Measurements from ENCODE around the gene LIPH. TPM values are rescaled to one million over a fixed set of nuclear protein-coding genes. Genes with fewer than 3 reads are reported as not detected.
"Not testable (repeated sequence)": the region's sequence is repeated elsewhere in the genome, so short reads cannot be mapped to it uniquely, and the experiment has no call there.

Gene LIPH
- total and polyA plus RNA-seq, 10 donors, result 0.03 to 3.1 (median 1.1) TPM

DNA sequence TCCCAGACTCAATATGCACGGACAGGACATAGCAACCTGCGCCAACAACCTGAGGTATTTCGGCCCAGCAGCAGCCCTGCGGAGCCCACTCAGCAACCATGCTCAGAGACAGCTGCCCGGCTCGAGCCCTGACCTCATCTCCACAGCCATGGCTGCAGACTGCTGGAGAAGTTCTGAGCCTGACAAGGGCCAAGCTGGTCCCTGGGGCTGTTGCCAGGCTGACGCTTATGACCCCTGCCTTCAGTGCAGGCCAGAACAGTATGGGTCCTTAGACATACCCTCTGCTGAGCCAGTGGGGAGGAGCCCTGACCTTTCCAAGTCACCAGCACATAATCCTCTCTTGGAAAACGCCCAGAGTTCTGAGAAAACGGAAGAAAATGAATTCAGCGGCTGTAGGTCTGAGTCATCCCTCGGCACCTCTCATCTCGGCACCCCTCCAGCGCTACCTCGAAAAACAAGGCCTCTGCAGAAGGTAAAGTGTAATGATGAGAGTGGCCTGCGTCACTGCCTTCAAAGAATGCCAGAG, 79.0 kb downstream of the LIPH start:
- no peaks in the 10 kb centered on the region for H3K9me3 ChIP-seq
- peaks cover 0 to 6% (median 0%) of the 10 kb centered on the region in 6 donors for H3K4me1 ChIP-seq
- H3K27me3 ChIP-seq (replicated peaks in 1 of 7), result no peaks in the 10 kb centered on the region
- no peak for DNase-seq
- H3K4me3 ChIP-seq, result no peak overlapping the region
- peaks cover 0 to 34% (median 9%) of the 10 kb centered on the region in 6 donors for H3K36me3 ChIP-seq
- H3K27ac ChIP-seq, result no peak overlapping the region
- TF ChIP-seq POLR2AphosphoS5 (IDR thresholded peaks at IDR 0.05) (no peak), POLR2A (IDR thresholded peaks at IDR 0.05) (no peak)
- TF ChIP-seq, protein P1, sequence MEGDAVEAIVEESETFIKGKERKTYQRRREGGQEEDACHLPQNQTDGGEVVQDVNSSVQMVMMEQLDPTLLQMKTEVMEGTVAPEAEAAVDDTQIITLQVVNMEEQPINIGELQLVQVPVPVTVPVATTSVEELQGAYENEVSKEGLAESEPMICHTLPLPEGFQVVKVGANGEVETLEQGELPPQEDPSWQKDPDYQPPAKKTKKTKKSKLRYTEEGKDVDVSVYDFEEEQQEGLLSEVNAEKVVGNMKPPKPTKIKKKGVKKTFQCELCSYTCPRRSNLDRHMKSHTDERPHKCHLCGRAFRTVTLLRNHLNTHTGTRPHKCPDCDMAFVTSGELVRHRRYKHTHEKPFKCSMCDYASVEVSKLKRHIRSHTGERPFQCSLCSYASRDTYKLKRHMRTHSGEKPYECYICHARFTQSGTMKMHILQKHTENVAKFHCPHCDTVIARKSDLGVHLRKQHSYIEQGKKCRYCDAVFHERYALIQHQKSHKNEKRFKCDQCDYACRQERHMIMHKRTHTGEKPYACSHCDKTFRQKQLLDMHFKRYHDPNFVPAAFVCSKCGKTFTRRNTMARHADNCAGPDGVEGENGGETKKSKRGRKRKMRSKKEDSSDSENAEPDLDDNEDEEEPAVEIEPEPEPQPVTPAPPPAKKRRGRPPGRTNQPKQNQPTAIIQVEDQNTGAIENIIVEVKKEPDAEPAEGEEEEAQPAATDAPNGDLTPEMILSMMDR (IDR thresholded peaks at IDR 0.05 in 8 of 11, conservative IDR thresholded peaks at IDR 0.05 in 3 of 11), result no peak
- intact Hi-C loops (cut with DNase I; ENCODE audit: low total_unique reads), result no loop called here
- 93 to 98% (median 95%) methylated on average over 12 to 15 of the region's 15 CpGs for WGBS, 5 donors

DNA sequence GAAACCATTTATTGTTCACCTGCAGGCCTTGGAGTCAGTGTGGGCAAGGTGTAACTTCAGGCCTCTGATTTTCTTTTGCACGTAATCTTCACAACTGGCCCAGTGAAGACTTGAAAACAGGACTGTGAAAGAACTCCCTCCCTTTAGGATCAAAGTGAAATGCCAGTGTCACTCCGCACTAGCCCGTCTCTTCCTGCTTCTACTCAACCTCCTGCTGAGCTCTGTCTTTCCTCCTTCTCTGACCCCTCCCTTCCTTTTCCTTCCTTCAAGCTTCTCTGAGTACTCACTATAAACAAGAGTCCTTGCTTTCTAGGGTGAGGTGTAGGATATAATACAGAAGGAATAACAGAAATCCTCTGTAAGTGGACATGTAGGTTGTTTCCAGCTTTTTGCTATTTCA, 82.1 kb downstream of the LIPH start:
- no peak overlapping the region for H3K27ac ChIP-seq
- peaks cover 0 to 6% (median 0%) of the 10 kb centered on the region in 6 donors for H3K4me1 ChIP-seq
- no peaks in the 10 kb centered on the region for H3K9me3 ChIP-seq
- no peaks in the 10 kb centered on the region for H3K27me3 ChIP-seq (replicated peaks in 1 of 7)
- 75 to 89% (median 81%) methylated on average over 3 of the region's 3 CpGs for WGBS, 5 donors
- intact Hi-C loops (cut with DNase I; ENCODE audit: low total_unique reads), result no loop called here
- DNase-seq, result no peak
- no peak overlapping the region for H3K4me3 ChIP-seq
- peaks cover 0 to 29% (median 9%) of the 10 kb centered on the region in 6 donors for H3K36me3 ChIP-seq
- TF ChIP-seq POLR2AphosphoS5 (IDR thresholded peaks at IDR 0.05) (no peak), POLR2A (IDR thresholded peaks at IDR 0.05) (no peak)
- TF ChIP-seq, protein P1 (IDR thresholded peaks at IDR 0.05 in 8 of 11, conservative IDR thresholded peaks at IDR 0.05 in 3 of 11), result no peak

DNA sequence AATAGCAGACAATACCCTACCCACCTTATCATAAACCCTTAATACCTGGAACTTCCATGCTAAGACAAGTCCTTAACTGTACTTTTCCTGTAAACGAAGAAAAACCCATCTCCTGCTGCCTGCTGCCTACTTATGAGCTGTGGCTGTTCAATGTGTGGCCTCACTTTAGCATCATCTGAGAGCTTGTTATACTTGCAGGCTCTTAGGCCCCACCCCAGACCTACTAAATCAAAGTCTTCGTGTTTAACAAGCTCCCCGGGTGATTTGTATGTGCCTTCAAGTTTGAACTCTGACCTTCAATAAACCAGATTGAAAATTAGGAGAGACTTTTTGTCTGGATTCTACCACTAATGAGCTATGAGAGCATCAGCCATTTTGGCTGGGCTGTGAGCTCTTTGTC, 82.8 kb downstream of the LIPH start:
- Histone ChIP-seq H3K9me3 (no peaks in the 10 kb centered on the region), H3K36me3 (peaks cover 0 to 27% (median 9%) of the 10 kb centered on the region in 6 donors), H3K27ac (no peak overlapping the region), H3K27me3 (replicated peaks in 1 of 7) (no peaks in the 10 kb centered on the region), H3K4me1 (peaks cover 0 to 6% (median 0%) of the 10 kb centered on the region in 6 donors), H3K4me3 (no peak overlapping the region)
- TF ChIP-seq, protein P1 (IDR thresholded peaks at IDR 0.05 in 8 of 11, conservative IDR thresholded peaks at IDR 0.05 in 3 of 11), result no peak
- TF ChIP-seq POLR2AphosphoS5 (IDR thresholded peaks at IDR 0.05), result no peak
- no peak for TF ChIP-seq POLR2A (IDR thresholded peaks at IDR 0.05)
- 80 to 88% (median 86%) methylated on average over 3 of the region's 3 CpGs for WGBS, 5 donors
- intact Hi-C loops (cut with DNase I; ENCODE audit: low total_unique reads), result no loop called here
- DNase-seq, result no peak

DNA sequence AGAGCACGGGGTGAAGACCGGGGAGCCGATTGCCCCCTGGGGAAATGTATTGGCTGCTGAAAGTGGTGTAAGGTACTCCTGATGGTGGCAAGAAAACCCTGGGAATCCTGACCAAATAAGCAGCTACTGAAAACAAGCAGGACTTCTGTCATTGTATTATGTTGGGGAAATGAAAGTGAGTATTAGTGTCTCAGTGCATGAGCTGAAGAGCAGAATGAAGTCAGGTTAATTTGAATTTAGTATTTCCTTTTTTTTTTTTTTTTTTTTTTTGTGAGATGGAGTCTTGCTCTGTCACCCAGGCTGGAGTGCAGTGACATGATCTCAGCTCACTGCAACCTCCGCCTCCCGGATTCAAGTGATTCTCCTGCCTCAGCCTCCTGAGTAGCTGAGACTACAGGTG, 86.3 kb downstream of the LIPH start:
- H3K4me1 ChIP-seq; H3K9me3 ChIP-seq; intact Hi-C loops (cut with DNase I; ENCODE audit: low total_unique reads); H3K27me3 ChIP-seq (replicated peaks in 1 of 7); DNase-seq; H3K4me3 ChIP-seq; H3K27ac ChIP-seq: not testable (repeated sequence)
- 90 to 96% (median 93%) methylated on average over 5 of the region's 5 CpGs for WGBS, 5 donors
- H3K36me3 ChIP-seq, result peaks cover 0 to 15% (median 0%) of the 10 kb centered on the region in 6 donors
